ENCODE measurements around the gene ANKRD45.
"Not testable (repeated sequence)": the region's sequence is repeated elsewhere in the genome, so short reads cannot be mapped to it uniquely, and the experiment has no call there.

Gene ANKRD45, protein sequence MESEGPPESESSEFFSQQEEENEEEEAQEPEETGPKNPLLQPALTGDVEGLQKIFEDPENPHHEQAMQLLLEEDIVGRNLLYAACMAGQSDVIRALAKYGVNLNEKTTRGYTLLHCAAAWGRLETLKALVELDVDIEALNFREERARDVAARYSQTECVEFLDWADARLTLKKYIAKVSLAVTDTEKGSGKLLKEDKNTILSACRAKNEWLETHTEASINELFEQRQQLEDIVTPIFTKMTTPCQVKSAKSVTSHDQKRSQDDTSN

DNA sequence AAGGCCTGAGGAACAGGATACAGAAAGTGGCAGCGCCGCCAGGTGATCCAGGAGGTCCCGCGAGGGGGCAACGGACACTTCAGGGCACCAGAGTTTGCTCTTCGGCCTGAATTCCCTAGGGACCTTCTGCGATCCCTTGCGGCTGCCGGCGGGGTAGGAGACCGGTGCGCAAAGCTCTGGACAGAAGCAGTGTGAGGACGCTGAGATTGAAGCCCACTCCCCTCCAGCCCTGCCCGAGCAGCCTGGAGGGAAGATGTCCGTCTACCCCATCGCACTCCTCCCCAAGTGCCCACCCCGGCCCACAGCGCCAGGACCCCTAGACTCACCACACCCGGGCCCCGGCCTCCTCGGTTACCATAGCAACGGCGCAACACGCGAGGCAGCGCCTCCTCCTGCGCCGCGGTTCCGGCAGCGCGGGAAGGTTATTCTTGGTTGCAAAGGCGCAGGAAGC is at the start of gene ANKRD45:
ANKRD45 (minus strand) TSS at position 361 of the 451 bp plus-strand sequence. CDS start 10,433 bp downstream, outside the sequence.
- DNase-seq (ENCODE audit: insufficient read length, low spot score) (no peak), FAIRE-seq (no peak)

DNA sequence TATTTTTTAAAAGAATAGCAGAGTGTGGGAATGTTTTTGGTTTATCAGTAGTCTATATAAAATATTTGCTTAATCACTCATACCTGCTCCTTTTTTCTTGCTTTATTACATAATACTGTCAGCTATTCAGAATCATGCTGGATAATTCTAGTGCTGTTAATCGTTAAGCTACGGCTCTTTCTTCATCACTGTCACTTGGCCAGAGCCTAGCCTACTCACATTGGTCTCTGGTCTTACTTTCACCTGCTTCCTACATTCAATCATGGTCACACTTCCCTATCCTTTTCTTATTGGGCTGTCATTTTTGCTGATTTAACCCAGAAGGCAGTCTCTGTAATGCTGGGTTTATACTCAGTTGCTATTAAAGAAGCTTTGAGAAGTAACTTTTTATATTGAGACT is 47.6 kb upstream of the ANKRD45 start:
- FAIRE-seq, result no peak

DNA sequence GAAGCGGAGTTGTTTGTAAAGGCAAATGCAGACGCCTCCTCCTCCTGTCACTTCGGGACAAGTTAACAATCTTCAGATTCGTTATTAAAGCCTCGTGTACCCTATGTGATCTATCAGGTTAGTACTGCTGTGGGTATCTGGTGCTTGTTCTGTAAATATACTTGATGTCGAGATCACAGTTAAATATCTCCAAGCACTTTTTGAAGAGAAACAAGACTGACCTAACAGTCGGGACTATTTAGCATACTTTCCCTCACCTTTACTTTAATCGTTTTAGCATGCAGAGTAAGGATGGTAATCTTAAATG is 45.8 kb upstream of the ANKRD45 start:
- no peak for DNase-seq (ENCODE audit: insufficient read length, low spot score)
- peak; percentile 83 for FAIRE-seq

More for the DNA sequence above, 47.6 kb upstream of the ANKRD45 start:
- no peak for DNase-seq (ENCODE audit: insufficient read length, low spot score)

DNA sequence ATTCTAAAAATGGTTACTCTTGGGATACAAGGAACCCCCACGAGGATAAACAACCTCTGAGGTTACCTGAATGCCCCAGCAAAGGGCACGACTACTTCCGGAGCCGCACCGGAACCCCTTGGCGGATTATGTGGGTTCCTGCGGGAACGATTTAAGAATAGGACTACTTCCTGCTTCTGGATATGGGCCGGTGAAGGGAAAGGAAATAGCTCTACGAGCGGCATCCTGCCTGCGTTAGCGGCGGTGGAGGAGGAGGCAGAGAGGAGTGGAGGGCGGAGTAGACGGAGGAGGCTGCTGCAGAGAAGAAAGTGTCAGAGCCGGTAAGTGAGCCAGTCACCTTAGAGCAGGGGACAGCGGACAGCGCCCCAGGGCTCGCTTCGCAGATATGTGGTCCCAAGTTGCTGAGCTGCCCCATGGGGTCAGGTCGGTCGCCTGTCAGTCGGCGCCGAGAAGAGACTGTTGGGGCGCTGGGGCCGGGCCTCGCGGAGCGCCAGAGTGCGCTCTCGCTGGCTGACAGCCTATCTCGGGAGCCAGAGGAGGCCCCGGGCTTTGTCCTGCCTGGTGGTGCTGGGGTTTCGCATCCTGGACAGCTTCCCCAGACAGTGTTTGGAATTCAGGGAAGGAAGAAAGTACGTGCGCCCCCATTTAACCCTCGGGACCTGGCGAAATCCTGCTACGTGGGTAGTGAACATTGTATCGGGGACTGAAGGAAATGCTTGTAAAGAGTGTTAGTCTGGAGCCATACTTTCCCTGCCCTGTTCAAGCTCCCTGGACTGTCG is 45.3 kb upstream of the ANKRD45 start, which contains the start of gene KLHL20:
KLHL20 (plus strand) TSS at position 223 of the 779 bp plus-strand sequence. CDS start 1,063 bp downstream, outside the sequence.
- FAIRE-seq (peak; percentile 99), DNase-seq (ENCODE audit: insufficient read length, low spot score) (peak; percentile 64)

DNA sequence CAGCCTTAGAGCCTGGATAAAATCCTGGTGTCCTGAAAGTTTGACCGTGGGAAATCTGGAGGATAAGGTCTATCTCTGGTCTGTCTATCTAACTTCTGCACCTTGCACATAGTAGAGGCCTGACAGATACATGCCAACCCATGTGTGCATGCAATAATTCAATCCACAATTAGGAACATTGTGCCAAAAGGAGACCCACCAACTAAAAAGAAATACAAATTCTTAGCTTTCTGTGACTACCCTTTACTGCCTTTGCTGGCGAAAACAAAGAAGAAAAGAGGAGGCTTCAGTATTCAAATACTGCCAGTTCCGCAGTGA is 44.7 kb upstream of the ANKRD45 start:
- no peak for FAIRE-seq
- no peak for DNase-seq (ENCODE audit: insufficient read length, low spot score)

DNA sequence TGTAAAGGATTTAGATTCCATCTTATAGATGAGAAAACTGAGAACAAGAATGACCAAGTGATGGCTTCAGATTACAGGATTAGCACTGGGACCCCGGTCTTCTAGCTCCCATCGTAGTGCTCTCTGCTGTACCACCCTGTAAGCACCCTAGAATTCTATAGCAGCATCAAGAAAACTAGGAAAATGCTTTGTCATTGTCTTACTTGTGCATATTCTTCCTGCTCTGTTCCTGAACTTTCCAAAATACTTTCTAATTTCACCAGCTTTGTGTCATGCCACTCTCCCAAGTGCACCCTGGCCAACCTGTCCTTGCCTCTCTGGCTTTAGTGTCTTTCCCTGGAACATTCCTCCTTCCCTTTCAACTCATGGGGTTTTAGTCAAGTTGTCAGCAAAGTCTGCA is 39.1 kb upstream of the ANKRD45 start:
- FAIRE-seq, result no peak
- no peak for DNase-seq (ENCODE audit: insufficient read length, low spot score)

DNA sequence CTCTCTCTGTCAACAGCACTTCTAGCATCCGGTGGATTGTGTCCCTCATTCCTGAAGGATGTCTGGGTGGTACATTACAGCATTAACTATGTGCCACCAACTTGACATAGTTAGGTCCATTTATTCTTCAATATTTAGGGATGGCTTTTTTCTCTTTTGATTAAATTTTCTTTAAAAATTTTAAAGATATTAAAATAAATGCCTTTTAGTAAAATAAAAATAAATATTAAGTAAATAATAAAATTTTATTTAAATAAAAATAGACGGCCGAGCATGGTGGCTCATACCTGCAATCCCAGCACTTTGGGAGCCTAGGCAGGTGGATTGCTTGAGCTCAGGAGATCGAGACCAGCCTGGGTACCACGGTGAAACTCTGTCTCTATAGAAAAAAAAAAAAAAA is 35.5 kb upstream of the ANKRD45 start:
- DNase-seq (ENCODE audit: insufficient read length, low spot score) (no peak), FAIRE-seq (no peak)

DNA sequence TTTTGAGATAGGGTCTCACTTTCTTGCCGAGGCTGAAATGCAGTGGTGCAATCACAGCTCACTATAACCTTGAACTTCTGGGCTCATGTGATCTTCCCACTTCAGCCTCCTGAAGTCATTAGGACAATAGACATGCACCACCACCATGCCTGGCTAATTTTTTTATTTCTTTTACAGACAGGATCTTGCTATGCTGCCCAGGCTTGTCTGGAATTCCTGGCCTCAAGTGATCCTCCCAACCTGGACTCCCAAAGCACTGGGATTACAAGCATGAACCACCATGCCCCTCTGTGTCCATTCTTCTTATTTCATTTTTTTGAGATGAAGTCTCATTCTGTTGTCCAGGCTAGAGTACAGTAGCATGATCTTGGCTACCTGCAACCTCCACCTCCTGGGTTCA is 33.1 kb upstream of the ANKRD45 start:
- DNase-seq (ENCODE audit: insufficient read length, low spot score), result no peak
- FAIRE-seq, result no peak

- DNase-seq (ENCODE audit: insufficient read length, low spot score); FAIRE-seq: not testable (repeated sequence)
Measured at GRCh38 chr1:173701299-173701698, 31.6 kb upstream of the ANKRD45 start.

- no peak for DNase-seq (ENCODE audit: insufficient read length, low spot score)
- FAIRE-seq, result no peak
Measured at GRCh38 chr1:173693238-173693637, 23.6 kb upstream of the ANKRD45 start.

GRCh38 chr1:173688300-173688699 is 18.6 kb upstream of the ANKRD45 start:
- FAIRE-seq, result no peak

DNA sequence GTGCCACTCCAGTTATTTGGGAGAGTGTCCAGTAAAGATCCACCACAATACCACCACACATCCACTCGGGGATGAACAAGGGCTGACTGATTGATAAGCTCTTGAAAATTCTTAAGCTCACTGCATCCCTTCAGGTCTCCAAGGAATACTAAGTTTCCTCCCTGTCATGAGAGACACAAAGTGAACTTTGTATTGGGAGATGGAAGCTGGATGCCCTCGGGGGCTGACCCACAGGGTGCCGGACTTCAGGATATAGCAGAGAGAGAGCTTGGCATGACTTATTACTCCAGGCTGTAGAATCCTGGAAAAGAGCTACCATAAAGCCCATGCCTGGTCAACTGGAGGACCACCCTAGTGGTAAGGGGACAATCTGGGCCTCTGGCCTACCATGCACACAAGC is 15.5 kb upstream of the ANKRD45 start:
- not testable (repeated sequence) for DNase-seq (ENCODE audit: insufficient read length, low spot score); FAIRE-seq

More at GRCh38 chr1:173688300-173688699, 18.6 kb upstream of the ANKRD45 start:
- no peak for DNase-seq (ENCODE audit: insufficient read length, low spot score)

GRCh38 chr1:173683838-173684237 is 14.2 kb upstream of the ANKRD45 start:
- not testable (repeated sequence) for DNase-seq (ENCODE audit: insufficient read length, low spot score); FAIRE-seq

GRCh38 chr1:173682184-173682583 is 12.5 kb upstream of the ANKRD45 start:
- DNase-seq (ENCODE audit: insufficient read length, low spot score), result no peak
- no peak for FAIRE-seq

GRCh38 chr1:173680152-173680551 is 10.5 kb upstream of the ANKRD45 start:
- not testable (repeated sequence) for FAIRE-seq; DNase-seq (ENCODE audit: insufficient read length, low spot score)

DNA sequence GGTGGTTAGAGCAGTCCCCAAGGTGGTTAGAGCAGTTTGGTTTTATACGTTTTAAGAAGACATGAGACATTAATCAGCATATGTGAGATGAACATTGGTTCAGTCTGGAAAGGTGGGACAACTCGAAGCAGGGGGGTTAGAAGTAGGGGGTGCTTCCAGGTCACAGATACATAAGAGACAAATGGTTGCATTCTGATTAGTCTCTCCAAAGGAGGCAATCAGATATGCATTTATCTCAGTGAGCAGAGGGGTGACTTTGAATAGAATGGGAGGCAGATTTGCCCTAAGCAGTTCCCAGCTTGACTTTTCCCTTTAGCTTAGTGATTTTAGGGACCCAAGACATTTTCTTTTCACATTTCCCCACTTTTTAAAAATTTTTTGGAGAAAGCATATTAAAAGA is 4.8 kb upstream of the ANKRD45 start:
- DNase-seq (ENCODE audit: insufficient read length, low spot score); FAIRE-seq: not testable (repeated sequence)

GRCh38 chr1:173666646-173667045 is 3.0 kb downstream of the ANKRD45 start:
- no peak for FAIRE-seq

GRCh38 chr1:173663159-173663558 is 6.5 kb downstream of the ANKRD45 start:
- DNase-seq (ENCODE audit: insufficient read length, low spot score), result no peak
- FAIRE-seq, result peak; percentile 4

More at GRCh38 chr1:173666646-173667045, 3.0 kb downstream of the ANKRD45 start:
- DNase-seq (ENCODE audit: insufficient read length, low spot score), result no peak

DNA sequence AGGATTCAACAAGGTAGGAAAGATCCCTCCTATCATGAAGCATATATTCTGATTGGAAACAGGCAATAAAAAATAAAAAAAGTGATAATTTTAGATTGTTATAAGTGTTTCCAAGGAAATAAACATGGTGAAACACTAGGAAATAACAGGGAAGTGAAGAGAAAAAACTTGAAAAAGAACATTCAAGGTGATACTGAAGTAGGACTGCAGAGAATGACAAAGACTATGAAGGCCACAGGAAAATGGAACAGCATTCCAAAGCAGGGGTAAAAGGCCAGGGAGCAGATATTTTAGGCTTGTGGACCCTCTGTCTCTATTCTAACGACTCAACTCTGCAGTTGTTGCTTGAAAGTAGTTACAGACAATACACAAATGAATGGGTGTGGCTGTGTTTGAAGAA is 7.9 kb downstream of the ANKRD45 start:
- no peak for DNase-seq (ENCODE audit: insufficient read length, low spot score)
- FAIRE-seq, result no peak

DNA sequence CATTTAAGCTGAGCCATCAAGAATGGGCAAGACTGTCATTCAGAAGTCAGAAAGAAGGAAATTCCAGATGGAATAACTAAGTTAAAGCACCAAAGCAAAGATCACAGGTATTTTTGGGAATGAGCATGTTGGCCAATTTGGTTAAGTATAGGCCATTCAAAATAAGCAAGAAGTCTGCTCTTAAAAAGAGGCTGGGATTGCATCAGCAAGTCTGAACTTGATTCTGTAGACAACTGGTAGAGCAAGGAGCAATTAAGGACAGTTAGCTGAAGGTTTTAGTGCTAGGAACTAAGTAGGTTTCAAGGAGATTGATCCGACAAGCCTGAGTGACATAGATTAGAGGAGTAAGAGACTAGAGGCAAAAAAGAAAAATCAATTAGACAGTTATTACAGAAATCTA is 8.4 kb downstream of the ANKRD45 start:
- DNase-seq (ENCODE audit: insufficient read length, low spot score) (no peak), FAIRE-seq (no peak)

DNA sequence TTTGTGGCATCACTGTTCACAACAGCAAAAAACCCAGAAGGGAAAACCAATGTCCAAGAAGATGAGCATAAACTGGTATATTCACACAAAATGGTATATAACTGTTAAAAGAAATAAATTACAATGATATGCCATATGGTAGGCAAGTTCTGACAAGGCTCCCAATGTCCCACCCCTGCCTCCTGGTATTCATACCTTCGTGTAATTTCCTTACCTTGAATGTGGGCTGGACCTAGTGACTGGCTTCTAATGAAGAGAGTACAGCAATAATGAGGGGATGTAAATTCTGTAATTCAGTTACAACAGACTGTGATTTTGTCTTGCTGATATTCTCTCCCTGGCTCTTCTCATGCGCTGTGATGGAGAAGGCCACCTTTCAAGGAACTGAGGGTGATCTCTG is 9.3 kb downstream of the ANKRD45 start:
- DNase-seq (ENCODE audit: insufficient read length, low spot score) (no peak), FAIRE-seq (no peak)
